ENCODE results near the gene USP49. TPM values are rescaled to one million over a fixed set of nuclear protein-coding genes. Genes with fewer than 3 reads are reported as not detected.

The USP49 gene
- total RNA-seq, 1 experiment from 2014 or later, result 18.5 TPM

DNA sequence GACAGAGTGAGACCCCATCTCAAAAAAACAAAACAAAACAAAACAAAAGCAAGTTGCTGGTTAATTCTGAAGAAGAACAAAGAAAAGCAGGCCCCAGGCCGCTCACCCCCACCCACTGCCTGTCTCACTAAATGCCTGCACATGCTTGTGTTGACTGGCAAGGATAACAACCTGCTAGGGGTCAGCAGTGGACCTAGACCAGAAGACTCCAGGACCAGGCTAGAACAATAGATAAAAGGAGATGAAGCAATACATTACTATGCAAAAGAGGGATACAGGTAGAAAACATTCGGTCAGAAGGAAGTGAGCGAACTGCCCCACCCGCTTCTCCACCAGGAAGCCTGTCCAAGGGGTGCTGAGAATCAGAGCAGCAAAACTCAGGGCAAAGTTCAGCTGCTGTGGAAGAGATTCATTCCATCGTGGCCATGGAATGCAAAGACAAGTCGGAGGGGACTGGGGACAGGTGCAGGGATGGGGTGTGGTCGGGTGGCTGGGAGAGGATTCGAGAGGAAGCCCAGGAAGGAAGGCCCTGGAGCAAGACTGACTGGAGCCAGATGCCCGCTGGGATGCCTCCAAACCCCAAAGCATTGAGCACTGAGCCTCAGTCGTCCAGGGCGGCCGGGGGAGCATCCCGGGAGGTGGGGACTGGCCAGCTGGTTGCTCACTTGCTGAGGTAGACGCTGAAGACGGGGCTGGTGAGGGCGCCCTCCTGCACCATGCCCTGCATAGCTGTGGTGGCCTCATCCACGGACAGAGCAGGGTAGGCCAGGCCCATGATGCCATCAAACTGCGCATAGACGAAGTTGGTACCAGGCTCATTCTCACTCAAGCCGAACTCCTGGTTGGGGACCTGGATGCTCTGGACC lies 153.3 kb downstream of the USP49 start:
- Mint-ChIP-seq H3K36me3 (ENCODE audit: insufficient read depth, unreplicated experiment) (peaks cover 14% of the 10 kb centered on the region), H3K27me3 (ENCODE audit: insufficient read depth, unreplicated experiment) (no peaks in the 10 kb centered on the region), H3K4me3 (ENCODE audit: unreplicated experiment) (peak overlapping the region; percentile 3), H3K9me3 (ENCODE audit: unreplicated experiment) (no peaks in the 10 kb centered on the region), H3K27ac (ENCODE audit: unreplicated experiment) (peak overlapping the region; percentile 92), H3K4me1 (ENCODE audit: low read depth, unreplicated experiment) (peaks cover 34% of the 10 kb centered on the region)
- CTCF ChIA-PET, result interaction anchor here (0.7 kb wide), 2 partner anchors 44 to 374 kb away, joined by 3 to 4 read pairs; no protein-coding TSS in a partner anchor
- no TSS peak for BruUV-seq (replicated peaks)
- Histone ChIP-seq H3K9me3 (no peaks in the 10 kb centered on the region), H3K27me3 (replicated peaks; ENCODE audit: control insufficient read depth, insufficient read depth, low read length) (no peaks in the 10 kb centered on the region), H3K4me1 (peaks cover 54% of the 10 kb centered on the region), H3K36me3 (ENCODE audit: control insufficient read depth, insufficient read depth, low read length) (no peaks in the 10 kb centered on the region), H3K4me3 (ENCODE audit: low read depth, low read length) (no peak overlapping the region)
- POLR2A ChIA-PET, result no interaction called here
- TF ChIP-seq, protein P1, sequence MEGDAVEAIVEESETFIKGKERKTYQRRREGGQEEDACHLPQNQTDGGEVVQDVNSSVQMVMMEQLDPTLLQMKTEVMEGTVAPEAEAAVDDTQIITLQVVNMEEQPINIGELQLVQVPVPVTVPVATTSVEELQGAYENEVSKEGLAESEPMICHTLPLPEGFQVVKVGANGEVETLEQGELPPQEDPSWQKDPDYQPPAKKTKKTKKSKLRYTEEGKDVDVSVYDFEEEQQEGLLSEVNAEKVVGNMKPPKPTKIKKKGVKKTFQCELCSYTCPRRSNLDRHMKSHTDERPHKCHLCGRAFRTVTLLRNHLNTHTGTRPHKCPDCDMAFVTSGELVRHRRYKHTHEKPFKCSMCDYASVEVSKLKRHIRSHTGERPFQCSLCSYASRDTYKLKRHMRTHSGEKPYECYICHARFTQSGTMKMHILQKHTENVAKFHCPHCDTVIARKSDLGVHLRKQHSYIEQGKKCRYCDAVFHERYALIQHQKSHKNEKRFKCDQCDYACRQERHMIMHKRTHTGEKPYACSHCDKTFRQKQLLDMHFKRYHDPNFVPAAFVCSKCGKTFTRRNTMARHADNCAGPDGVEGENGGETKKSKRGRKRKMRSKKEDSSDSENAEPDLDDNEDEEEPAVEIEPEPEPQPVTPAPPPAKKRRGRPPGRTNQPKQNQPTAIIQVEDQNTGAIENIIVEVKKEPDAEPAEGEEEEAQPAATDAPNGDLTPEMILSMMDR (IDR thresholded peaks at IDR 0.05; ENCODE audit: insufficient read depth in 1 of 2, low read depth in 1 of 2, low read length in 1 of 2, severe bottlenecking in 1 of 2, unreplicated experiment in 1 of 2), result peak in 1 of 2 experiments; percentile 43
- intact Hi-C loops (cut with micrococcal nuclease; ENCODE audit: unreplicated experiment), result loop anchor here (1.0 kb wide), 1 partner anchor 34 kb away; no protein-coding TSS in a partner anchor
- DNase-seq, result peak; percentile 92 to 96

DNA sequence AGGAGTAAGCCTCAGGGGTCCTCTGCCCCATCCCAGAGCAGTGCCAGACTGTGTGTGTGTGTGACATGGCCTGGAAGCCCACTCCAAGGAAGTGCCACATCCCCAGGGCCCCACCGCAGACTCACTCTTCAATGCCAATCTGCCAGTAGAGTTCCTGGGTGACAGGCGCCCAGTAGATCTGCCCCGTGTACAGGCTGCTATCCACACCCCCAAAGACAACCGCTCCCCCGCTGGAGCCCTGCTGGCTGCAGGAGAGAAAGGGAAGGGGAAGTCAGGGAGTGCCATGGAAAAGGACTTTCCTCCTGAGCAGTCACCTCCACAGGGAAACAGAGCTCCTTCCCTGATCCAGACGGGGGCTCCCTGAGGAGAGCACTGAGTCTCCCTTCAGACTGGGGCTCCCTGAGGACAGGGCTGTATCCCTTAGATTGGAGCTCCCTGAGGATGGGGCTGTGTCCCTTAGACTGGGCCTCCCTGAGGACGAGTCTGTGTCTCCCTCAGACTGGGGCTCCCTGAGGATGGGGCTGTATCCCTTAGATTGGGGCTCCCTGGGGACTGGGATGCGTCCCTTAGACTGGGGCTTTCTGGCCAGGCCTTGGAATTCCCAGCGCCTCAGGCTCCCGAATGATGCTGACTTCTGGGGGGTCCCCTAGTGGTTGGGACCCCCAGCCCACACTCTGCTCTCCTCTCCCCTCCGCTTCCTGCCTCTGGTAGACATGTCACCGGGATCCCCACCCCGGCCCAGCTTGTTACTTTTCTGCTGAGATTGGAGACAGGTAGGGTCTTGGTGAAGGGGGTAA lies 154.6 kb downstream of the USP49 start:
- POLR2A ChIA-PET, result no interaction called here

More for the DNA sequence above, 154.6 kb downstream of the USP49 start:
- no peaks in the 10 kb centered on the region for H3K9me3 Mint-ChIP-seq (ENCODE audit: unreplicated experiment)
- Histone ChIP-seq H3K27me3 (replicated peaks; ENCODE audit: control insufficient read depth, insufficient read depth, low read length) (no peaks in the 10 kb centered on the region), H3K4me3 (ENCODE audit: low read depth, low read length) (no peak overlapping the region), H3K9me3 (no peaks in the 10 kb centered on the region), H3K4me1 (peaks cover 66% of the 10 kb centered on the region), H3K36me3 (ENCODE audit: control insufficient read depth, insufficient read depth, low read length) (no peaks in the 10 kb centered on the region)
- H3K4me1 Mint-ChIP-seq (ENCODE audit: low read depth, unreplicated experiment), result peaks cover 34% of the 10 kb centered on the region
- TF ChIP-seq, protein P1 (IDR thresholded peaks at IDR 0.05; ENCODE audit: insufficient read depth in 1 of 2, low read depth in 1 of 2, low read length in 1 of 2, severe bottlenecking in 1 of 2, unreplicated experiment in 1 of 2), result no peak
- intact Hi-C loops (cut with micrococcal nuclease; ENCODE audit: unreplicated experiment), result loop anchor here (1.0 kb wide), 1 partner anchor 36 kb away; no protein-coding TSS in a partner anchor
- no peak overlapping the region for H3K4me3 Mint-ChIP-seq (ENCODE audit: unreplicated experiment)
- CTCF ChIA-PET, result interaction anchor here (0.7 to 0.9 kb wide), 2 partner anchors 373 kb away, joined by 3 read pairs; no protein-coding TSS in a partner anchor
- H3K36me3 Mint-ChIP-seq (ENCODE audit: insufficient read depth, unreplicated experiment), result peaks cover 14% of the 10 kb centered on the region
- H3K27me3 Mint-ChIP-seq (ENCODE audit: insufficient read depth, unreplicated experiment), result no peaks in the 10 kb centered on the region
- H3K27ac Mint-ChIP-seq (ENCODE audit: unreplicated experiment), result peak overlapping the region; percentile 92
- DNase-seq, result no peak
- BruUV-seq (replicated peaks), result no TSS peak

Other genes starting within 250 kb of the USP49 start
- gene TFEB, start 159.8 kb downstream of the USP49 start, total RNA-seq (2022), result 3.8 and 3.9 TPM in 2 replicates
- gene PGC, start 148.0 kb downstream of the USP49 start, total RNA-seq (2022), result 8.9 and 12.2 TPM in 2 replicates
- 4.1 and 4.3 TPM in 2 replicates for gene FRS3, start 115.5 kb downstream of the USP49 start, total RNA-seq (2022)
- 1.8 and 2.8 TPM in 2 replicates for gene PRICKLE4, start 114.6 kb downstream of the USP49 start, total RNA-seq (2022)
- gene TOMM6, start 107.7 kb downstream of the USP49 start, total RNA-seq (2022), result 224 and 260 TPM in 2 replicates
- gene MED20, start 25.8 kb upstream of the USP49 start, total RNA-seq (2022), result 40.0 and 43.7 TPM in 2 replicates
- gene BYSL, start 26.1 kb upstream of the USP49 start, total RNA-seq (2022), result 42.6 and 45.9 TPM in 2 replicates
- gene CCND3, start 46.4 kb upstream of the USP49 start, total RNA-seq (2022), result 24.7 and 26.9 TPM in 2 replicates
- 35.0 and 37.7 TPM in 2 replicates for gene TAF8, start 155.1 kb upstream of the USP49 start, total RNA-seq (2022)
- 56.2 and 61.2 TPM in 2 replicates for gene C6orf132, start 247.2 kb upstream of the USP49 start, total RNA-seq (2022)

All from Caco-2 (cell line).